ENCODE measurements around the gene TMCO6. TPM values are rescaled to one million over a fixed set of nuclear protein-coding genes. Genes with fewer than 3 reads are reported as not detected.

Gene TMCO6
- total and polyA plus RNA-seq, 2 of the 8 experiments (the other 6 are each of a cell fraction or from before 2014, with no cell fraction given): 29.0 to 40.9 TPM

DNA sequence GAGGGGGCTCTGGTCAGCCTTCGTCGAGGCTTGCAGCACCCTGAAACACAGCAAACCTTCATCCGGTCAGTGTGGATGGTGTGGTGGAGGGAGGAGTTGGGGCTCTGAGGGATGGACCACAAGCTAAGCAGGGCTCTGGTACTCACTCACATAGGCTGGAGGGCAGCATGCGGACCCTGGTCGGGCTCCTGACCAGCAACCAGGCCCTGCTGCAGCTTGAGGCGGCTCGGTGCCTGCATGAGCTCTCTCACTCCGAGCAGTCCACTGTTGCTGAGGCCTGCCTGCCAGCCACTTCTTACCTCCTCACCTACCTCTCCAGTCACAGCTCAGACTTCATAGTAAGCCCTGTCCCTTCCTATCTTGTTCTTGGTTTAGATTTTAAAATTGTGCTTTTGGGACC, 2.5 kb downstream of the TMCO6 start (continued):
- TF ChIP-seq, protein P1, sequence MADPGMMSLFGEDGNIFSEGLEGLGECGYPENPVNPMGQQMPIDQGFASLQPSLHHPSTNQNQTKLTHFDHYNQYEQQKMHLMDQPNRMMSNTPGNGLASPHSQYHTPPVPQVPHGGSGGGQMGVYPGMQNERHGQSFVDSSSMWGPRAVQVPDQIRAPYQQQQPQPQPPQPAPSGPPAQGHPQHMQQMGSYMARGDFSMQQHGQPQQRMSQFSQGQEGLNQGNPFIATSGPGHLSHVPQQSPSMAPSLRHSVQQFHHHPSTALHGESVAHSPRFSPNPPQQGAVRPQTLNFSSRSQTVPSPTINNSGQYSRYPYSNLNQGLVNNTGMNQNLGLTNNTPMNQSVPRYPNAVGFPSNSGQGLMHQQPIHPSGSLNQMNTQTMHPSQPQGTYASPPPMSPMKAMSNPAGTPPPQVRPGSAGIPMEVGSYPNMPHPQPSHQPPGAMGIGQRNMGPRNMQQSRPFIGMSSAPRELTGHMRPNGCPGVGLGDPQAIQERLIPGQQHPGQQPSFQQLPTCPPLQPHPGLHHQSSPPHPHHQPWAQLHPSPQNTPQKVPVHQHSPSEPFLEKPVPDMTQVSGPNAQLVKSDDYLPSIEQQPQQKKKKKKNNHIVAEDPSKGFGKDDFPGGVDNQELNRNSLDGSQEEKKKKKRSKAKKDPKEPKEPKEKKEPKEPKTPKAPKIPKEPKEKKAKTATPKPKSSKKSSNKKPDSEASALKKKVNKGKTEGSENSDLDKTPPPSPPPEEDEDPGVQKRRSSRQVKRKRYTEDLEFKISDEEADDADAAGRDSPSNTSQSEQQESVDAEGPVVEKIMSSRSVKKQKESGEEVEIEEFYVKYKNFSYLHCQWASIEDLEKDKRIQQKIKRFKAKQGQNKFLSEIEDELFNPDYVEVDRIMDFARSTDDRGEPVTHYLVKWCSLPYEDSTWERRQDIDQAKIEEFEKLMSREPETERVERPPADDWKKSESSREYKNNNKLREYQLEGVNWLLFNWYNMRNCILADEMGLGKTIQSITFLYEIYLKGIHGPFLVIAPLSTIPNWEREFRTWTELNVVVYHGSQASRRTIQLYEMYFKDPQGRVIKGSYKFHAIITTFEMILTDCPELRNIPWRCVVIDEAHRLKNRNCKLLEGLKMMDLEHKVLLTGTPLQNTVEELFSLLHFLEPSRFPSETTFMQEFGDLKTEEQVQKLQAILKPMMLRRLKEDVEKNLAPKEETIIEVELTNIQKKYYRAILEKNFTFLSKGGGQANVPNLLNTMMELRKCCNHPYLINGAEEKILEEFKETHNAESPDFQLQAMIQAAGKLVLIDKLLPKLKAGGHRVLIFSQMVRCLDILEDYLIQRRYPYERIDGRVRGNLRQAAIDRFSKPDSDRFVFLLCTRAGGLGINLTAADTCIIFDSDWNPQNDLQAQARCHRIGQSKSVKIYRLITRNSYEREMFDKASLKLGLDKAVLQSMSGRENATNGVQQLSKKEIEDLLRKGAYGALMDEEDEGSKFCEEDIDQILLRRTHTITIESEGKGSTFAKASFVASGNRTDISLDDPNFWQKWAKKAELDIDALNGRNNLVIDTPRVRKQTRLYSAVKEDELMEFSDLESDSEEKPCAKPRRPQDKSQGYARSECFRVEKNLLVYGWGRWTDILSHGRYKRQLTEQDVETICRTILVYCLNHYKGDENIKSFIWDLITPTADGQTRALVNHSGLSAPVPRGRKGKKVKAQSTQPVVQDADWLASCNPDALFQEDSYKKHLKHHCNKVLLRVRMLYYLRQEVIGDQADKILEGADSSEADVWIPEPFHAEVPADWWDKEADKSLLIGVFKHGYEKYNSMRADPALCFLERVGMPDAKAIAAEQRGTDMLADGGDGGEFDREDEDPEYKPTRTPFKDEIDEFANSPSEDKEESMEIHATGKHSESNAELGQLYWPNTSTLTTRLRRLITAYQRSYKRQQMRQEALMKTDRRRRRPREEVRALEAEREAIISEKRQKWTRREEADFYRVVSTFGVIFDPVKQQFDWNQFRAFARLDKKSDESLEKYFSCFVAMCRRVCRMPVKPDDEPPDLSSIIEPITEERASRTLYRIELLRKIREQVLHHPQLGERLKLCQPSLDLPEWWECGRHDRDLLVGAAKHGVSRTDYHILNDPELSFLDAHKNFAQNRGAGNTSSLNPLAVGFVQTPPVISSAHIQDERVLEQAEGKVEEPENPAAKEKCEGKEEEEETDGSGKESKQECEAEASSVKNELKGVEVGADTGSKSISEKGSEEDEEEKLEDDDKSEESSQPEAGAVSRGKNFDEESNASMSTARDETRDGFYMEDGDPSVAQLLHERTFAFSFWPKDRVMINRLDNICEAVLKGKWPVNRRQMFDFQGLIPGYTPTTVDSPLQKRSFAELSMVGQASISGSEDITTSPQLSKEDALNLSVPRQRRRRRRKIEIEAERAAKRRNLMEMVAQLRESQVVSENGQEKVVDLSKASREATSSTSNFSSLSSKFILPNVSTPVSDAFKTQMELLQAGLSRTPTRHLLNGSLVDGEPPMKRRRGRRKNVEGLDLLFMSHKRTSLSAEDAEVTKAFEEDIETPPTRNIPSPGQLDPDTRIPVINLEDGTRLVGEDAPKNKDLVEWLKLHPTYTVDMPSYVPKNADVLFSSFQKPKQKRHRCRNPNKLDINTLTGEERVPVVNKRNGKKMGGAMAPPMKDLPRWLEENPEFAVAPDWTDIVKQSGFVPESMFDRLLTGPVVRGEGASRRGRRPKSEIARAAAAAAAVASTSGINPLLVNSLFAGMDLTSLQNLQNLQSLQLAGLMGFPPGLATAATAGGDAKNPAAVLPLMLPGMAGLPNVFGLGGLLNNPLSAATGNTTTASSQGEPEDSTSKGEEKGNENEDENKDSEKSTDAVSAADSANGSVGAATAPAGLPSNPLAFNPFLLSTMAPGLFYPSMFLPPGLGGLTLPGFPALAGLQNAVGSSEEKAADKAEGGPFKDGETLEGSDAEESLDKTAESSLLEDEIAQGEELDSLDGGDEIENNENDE (IDR thresholded peaks at IDR 0.05; ENCODE audit: insufficient replicate concordance, low read length): no peak
- TF ChIP-seq CBX5 (IDR thresholded peaks at IDR 0.05; ENCODE audit: low read depth, low read length) (no peak), CREB1 (IDR thresholded peaks at IDR 0.05) (no peak), TEAD4 (IDR thresholded peaks at IDR 0.05; ENCODE audit: low read depth, low read length) (no peak), SRF (IDR thresholded peaks at IDR 0.05; ENCODE audit: low read depth, low read length) (no peak), TAF7 (optimal IDR thresholded peaks at IDR 0.05; ENCODE audit: borderline replicate concordance, low read depth, low read length) (no peak), KDM4A (IDR thresholded peaks at IDR 0.05; ENCODE audit: low read depth, low read length, severe bottlenecking) (no peak), POLR2AphosphoS5 (IDR thresholded peaks at IDR 0.05; ENCODE audit: low read depth, low read length) (no peak)
- TF ChIP-seq, protein P2, sequence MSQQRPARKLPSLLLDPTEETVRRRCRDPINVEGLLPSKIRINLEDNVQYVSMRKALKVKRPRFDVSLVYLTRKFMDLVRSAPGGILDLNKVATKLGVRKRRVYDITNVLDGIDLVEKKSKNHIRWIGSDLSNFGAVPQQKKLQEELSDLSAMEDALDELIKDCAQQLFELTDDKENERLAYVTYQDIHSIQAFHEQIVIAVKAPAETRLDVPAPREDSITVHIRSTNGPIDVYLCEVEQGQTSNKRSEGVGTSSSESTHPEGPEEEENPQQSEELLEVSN (IDR thresholded peaks at IDR 0.05): no peak

Measured in H1 (cell line).